ENCODE results near the gene ADCY4. TPM values are rescaled to one million over a fixed set of nuclear protein-coding genes. Genes with fewer than 3 reads are reported as not detected.

The ADCY4 gene
- total RNA-seq, 4 donors from 2014 or later: 13.3 to 40.5 (median 22.6) TPM

GRCh38 chr14:24335461-24336171 lies 745 bp upstream of the ADCY4 start:
- Histone ChIP-seq H3K9me3 (no peaks in the 10 kb centered on the region), H3K36me3 (peaks cover 0 to 8% of the 10 kb centered on the region in 2 donors), H3K27me3 (peaks cover 91% of the 10 kb centered on the region), H3K27ac (peak overlapping the region in 3 of 4 donors; percentile 67 to 77 (median 70)), H3K4me1 (peaks cover 0 to 64% (median 21%) of the 10 kb centered on the region in 3 donors), H3K4me3 (peak overlapping the region in 1 of 2 donors; percentile 53)
- no peak for TF ChIP-seq EP300 (IDR thresholded peaks at IDR 0.05)
- TF ChIP-seq CTCF (IDR thresholded peaks at IDR 0.05): no peak
- TF ChIP-seq POLR2AphosphoS5 (IDR thresholded peaks at IDR 0.05): no peak
- no peak for TF ChIP-seq POLR2A (IDR thresholded peaks at IDR 0.05)
- 60 to 67% methylated on average over 1 to 4 of the region's 12 CpGs for WGBS, 2 donors (ENCODE audit: low coverage in 1 of 2)
- no peak for ATAC-seq

GRCh38 chr14:24332268-24332993 lies 2.4 kb downstream of the ADCY4 start:
- ATAC-seq: peak; percentile 54
- Histone ChIP-seq H3K27me3 (peaks cover 77% of the 10 kb centered on the region), H3K9me3 (no peaks in the 10 kb centered on the region), H3K36me3 (peaks cover 0 to 2% of the 10 kb centered on the region in 2 donors), H3K27ac (no peak overlapping the region), H3K4me1 (peaks cover 0 to 45% (median 16%) of the 10 kb centered on the region in 3 donors), H3K4me3 (peak overlapping the region in 1 of 2 donors; percentile 53)
- 0 to 8% methylated on average over 4 to 6 of the region's 56 CpGs for WGBS, 2 donors (ENCODE audit: low coverage in 1 of 2)
- TF ChIP-seq CTCF (IDR thresholded peaks at IDR 0.05) (peak in 3 of 4 experiments; percentile 73 to 81 (median 80)), POLR2AphosphoS5 (IDR thresholded peaks at IDR 0.05) (no peak), POLR2A (IDR thresholded peaks at IDR 0.05) (no peak), EP300 (IDR thresholded peaks at IDR 0.05) (no peak)

DNA sequence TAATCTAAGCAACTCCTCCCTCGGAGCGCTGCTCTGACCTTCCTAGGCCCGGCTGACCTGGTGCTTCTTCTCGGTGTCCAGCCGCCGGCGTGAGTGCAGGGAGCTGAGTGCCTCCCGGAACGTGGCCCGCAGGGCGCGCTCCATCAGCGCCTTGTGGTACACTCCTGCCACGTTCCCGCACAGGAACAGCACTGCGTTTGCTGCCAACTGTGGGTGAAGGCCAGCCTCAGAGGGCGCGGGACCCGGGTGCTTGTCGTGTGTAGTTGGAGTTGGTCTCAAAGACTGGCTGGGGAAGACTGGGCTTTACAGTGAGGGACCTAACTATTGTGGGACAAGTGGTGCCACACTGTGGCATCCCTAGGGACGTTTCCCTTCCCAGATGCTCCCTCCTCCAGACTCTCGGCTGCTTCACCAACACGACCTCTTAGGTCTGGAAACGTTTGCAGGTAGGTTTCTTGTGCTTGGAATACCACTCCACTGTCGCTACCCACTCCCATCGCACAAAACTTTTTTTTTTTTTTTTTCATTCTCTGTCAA lies 3.1 kb downstream of the ADCY4 start:
- no peak for ATAC-seq
- Histone ChIP-seq H3K9me3 (no peaks in the 10 kb centered on the region), H3K36me3 (no peaks in the 10 kb centered on the region), H3K27ac (no peak overlapping the region), H3K4me3 (no peak overlapping the region), H3K4me1 (peaks cover 0 to 44% (median 16%) of the 10 kb centered on the region in 3 donors), H3K27me3 (peaks cover 70% of the 10 kb centered on the region)
- no peak for TF ChIP-seq EP300 (IDR thresholded peaks at IDR 0.05)
- no peak for TF ChIP-seq POLR2A (IDR thresholded peaks at IDR 0.05)
- no peak for TF ChIP-seq CTCF (IDR thresholded peaks at IDR 0.05)
- TF ChIP-seq POLR2AphosphoS5 (IDR thresholded peaks at IDR 0.05): no peak
- 39 to 45% methylated on average over 6 to 8 of the region's 26 CpGs for WGBS, 2 donors (ENCODE audit: low coverage in 1 of 2)

GRCh38 chr14:24330973-24331674 lies 3.7 kb downstream of the ADCY4 start:
- H3K4me3 ChIP-seq: no peak overlapping the region
- WGBS, 2 donors (ENCODE audit: low coverage in 1 of 2): 95 to 96% methylated on average over 4 to 5 of the region's 10 CpGs
- ATAC-seq: no peak
- no peak overlapping the region for H3K27ac ChIP-seq
- peaks cover 64% of the 10 kb centered on the region for H3K27me3 ChIP-seq
- peaks cover 0 to 44% (median 16%) of the 10 kb centered on the region in 3 donors for H3K4me1 ChIP-seq
- TF ChIP-seq POLR2AphosphoS5 (IDR thresholded peaks at IDR 0.05): no peak
- no peak for TF ChIP-seq POLR2A (IDR thresholded peaks at IDR 0.05)
- TF ChIP-seq EP300 (IDR thresholded peaks at IDR 0.05): no peak
- no peak for TF ChIP-seq CTCF (IDR thresholded peaks at IDR 0.05)
- no peaks in the 10 kb centered on the region for H3K36me3 ChIP-seq
- no peaks in the 10 kb centered on the region for H3K9me3 ChIP-seq

Data from gastroesophageal sphincter (tissue), 4 donors.